ENCODE data around the gene CLPSL2. TPM values are rescaled to one million over a fixed set of nuclear protein-coding genes. Genes with fewer than 3 reads are reported as not detected.

The CLPSL2 gene
- total RNA-seq, 4 donors from 2014 or later = not detected

DNA sequence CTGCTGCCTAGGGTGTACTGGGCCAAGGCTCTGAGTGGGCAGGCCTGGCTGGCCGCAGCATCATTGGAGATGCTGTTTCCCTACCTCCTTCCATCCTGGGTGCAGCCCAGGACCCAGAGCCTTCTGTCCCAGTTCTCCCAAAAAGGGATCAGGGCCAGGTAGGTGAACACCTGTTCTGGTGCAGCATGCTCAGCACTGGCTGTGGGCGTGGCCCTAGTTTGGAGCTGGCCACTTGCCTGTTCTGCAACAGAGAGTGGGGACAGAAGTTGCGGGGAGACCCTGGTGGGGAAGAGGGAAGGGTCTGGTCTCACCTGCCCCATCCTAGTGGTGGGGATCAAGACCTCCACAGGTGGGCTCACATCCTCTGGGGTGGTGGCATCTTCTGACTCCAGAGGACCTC lies 40.9 kb upstream of the CLPSL2 start:
- TF ChIP-seq, protein P1, sequence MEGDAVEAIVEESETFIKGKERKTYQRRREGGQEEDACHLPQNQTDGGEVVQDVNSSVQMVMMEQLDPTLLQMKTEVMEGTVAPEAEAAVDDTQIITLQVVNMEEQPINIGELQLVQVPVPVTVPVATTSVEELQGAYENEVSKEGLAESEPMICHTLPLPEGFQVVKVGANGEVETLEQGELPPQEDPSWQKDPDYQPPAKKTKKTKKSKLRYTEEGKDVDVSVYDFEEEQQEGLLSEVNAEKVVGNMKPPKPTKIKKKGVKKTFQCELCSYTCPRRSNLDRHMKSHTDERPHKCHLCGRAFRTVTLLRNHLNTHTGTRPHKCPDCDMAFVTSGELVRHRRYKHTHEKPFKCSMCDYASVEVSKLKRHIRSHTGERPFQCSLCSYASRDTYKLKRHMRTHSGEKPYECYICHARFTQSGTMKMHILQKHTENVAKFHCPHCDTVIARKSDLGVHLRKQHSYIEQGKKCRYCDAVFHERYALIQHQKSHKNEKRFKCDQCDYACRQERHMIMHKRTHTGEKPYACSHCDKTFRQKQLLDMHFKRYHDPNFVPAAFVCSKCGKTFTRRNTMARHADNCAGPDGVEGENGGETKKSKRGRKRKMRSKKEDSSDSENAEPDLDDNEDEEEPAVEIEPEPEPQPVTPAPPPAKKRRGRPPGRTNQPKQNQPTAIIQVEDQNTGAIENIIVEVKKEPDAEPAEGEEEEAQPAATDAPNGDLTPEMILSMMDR (IDR thresholded peaks at IDR 0.05) = no peak
- no peak for TF ChIP-seq POLR2A (IDR thresholded peaks at IDR 0.05)
- no peaks in the 10 kb centered on the region for H3K36me3 ChIP-seq
- H3K9me3 ChIP-seq = no peaks in the 10 kb centered on the region
- DNase-seq = no peak
- peaks cover 18 to 40% (median 27%) of the 10 kb centered on the region in 4 donors for H3K4me1 ChIP-seq
- no peak overlapping the region for H3K4me3 ChIP-seq
- no peaks in the 10 kb centered on the region for H3K27me3 ChIP-seq
- H3K27ac ChIP-seq = peak overlapping the region in 1 of 4 donors; percentile 100

DNA sequence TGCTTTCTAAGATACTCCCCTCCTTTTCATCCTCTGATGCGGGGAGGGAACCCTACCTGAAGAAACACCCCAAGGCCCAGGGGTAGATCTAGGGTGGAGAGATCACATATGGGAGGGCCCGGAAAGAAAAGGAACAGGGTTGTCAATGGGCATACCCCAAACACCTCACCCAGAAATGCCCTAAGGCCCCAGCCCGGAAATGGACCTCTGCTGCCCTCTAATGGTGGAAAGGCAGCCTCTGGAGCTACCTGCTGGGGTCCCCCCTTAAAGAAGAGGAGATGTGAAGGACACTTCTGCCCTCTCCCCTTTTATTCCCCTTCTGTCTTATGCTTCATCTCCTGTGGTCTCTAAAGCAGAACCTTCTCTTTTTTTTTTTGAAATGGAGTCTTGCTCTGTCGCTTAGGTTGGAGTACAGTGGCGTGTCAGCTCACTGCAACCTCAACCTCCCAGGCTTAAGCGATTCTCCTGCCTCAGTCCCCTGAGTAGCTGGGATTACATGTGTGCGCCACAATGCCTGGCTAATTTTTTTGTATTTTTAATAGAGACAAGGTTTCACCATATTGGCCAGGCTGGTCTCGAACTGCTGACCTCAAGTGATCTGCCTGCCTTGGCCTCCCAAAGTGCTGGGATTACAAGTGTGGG lies 40.0 kb upstream of the CLPSL2 start:
- peaks cover 11 to 31% (median 21%) of the 10 kb centered on the region in 4 donors for H3K4me1 ChIP-seq
- H3K4me3 ChIP-seq = no peak overlapping the region
- peak overlapping the region in 1 of 4 donors; percentile 100 for H3K27ac ChIP-seq
- H3K9me3 ChIP-seq = no peaks in the 10 kb centered on the region
- no peaks in the 10 kb centered on the region for H3K36me3 ChIP-seq
- peak; percentile 79 to 95 (median 87) for DNase-seq
- no peaks in the 10 kb centered on the region for H3K27me3 ChIP-seq
- no peak for TF ChIP-seq POLR2A (IDR thresholded peaks at IDR 0.05)
- TF ChIP-seq, protein P1 (IDR thresholded peaks at IDR 0.05) = peak; percentile 75 to 97 (median 87)

DNA sequence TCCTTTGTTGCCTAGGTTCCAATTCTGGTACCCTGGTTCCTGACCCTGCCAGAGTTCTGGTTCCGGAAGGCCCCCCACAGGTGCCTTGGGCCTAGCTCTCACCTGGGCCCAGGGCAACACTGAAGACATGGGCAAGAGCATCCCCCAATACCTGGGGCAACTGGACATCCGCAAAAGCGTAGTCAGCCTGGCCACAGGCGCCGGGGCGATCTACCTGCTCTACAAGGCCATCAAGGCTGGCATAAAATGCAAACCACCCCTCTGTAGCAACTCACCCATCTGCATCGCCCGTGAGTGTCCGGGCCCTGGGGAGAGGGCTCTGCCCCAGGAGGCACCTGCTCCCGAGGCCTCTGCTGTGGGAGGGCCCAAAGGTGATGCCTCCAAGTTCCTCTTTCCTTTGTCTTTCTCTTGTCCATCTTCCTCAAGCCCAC lies 39.4 kb upstream of the CLPSL2 start, which contains the start of gene ARMC12:
Gene ARMC12, plus strand, starts transcription at position 51 of the 431 bp plus-strand sequence. Its CDS starts 77 bp downstream, at position 128.
- TF ChIP-seq, protein P1 (IDR thresholded peaks at IDR 0.05) = no peak
- TF ChIP-seq POLR2A (IDR thresholded peaks at IDR 0.05) = no peak
- Histone ChIP-seq H3K4me1 (peaks cover 11 to 31% (median 21%) of the 10 kb centered on the region in 4 donors), H3K36me3 (no peaks in the 10 kb centered on the region)

DNA sequence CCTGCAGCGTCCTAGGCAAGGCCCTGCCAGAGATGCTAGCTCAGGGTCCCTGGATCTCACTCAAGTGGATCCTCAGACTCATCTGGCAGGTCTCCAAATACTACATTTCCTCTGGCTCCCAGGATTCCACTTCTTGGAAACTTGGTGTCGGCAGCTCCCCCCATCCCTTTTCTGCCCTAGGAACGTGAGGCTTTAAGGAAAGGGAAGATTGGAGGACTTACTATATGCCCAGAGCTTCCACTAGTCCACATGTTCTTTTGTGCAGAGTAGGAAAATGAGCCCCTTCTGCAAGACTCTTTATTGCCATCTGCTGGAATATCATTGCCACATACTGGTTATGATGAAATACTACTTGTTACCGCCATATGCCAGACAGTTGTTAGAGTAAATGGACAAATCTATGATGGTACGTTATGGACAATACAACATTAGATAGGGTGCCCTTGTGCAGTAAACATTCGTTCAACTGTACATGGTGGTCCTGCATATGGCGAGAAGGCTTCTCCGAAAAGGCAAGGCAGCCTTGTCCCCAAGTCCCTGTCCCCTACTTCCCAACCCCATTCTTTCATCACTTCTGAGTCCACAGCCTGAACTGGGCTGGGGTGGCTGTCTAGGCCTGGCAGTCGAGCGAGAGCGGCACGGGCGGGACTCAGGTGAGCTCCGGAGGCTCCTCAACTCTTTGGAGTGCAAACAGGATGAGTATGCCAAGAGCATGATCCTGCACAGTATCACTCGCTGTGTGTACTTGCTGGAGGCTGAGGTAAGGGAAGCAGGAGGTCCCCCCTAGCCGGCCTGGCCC lies 38.8 kb upstream of the CLPSL2 start:
- Histone ChIP-seq H3K9me3 (no peaks in the 10 kb centered on the region), H3K27me3 (no peaks in the 10 kb centered on the region), H3K4me1 (peaks cover 8 to 29% (median 15%) of the 10 kb centered on the region in 4 donors), H3K27ac (peak overlapping the region in 1 of 4 donors; percentile 100), H3K36me3 (no peaks in the 10 kb centered on the region), H3K4me3 (no peak overlapping the region)
- no peak for DNase-seq
- TF ChIP-seq, protein P1 (IDR thresholded peaks at IDR 0.05) = peak; percentile 81 to 99 (median 98)
- no peak for TF ChIP-seq POLR2A (IDR thresholded peaks at IDR 0.05)

More for the DNA sequence above, 39.4 kb upstream of the CLPSL2 start, which contains the start of gene ARMC12:
- no peak for DNase-seq
- Histone ChIP-seq H3K9me3 (no peaks in the 10 kb centered on the region), H3K27ac (peak within 1 kb of the TSS in 1 of 4 donors; percentile 100), H3K27me3 (no peaks in the 10 kb centered on the region), H3K4me3 (no peak within 1 kb of the TSS)

DNA sequence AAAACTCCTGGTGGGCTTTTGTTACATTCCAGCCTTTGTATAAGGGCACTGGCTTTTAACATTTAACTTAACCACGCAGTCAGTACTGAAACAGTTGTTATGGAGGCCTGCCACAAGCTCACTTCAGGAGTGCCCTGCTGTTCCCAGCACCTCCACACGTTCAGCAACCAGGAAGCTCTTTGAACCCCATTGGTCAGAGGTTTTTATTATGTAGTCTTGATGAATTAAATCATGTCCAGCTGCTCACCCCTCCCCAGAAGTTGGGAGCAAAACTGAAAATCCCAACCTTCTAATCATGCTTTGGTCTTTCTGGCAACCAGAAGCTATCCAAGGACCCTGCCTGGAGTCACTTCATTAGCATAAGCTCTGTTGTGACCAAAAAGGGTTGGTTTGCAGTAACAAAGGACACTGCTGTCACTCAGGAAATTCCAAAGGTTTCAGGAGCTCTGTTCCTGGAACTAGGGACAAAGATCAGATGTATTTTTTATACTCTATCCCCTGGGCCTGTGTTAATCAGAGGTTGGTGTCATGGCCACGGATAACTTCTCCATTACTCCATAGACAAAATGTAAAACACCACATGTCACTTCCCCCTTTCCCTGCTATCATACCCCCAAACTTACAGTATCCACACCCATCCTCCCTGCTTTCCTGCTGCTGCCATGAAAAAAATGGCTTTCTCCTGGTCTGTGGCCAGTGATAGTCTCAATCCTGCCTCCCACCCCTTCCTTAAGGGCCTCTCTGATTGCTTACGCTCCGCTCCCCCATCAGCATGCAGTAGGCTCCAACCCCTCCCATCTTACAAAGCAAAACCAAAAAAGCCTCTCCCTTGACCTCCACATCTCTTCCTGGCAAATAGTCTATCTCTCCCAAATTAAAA lies 36.5 kb upstream of the CLPSL2 start:
- Histone ChIP-seq H3K36me3 (no peaks in the 10 kb centered on the region), H3K4me1 (peaks cover 0 to 10% (median 6%) of the 10 kb centered on the region in 4 donors), H3K9me3 (no peaks in the 10 kb centered on the region), H3K27me3 (no peaks in the 10 kb centered on the region), H3K4me3 (no peak overlapping the region), H3K27ac (peak overlapping the region in 3 of 4 donors; percentile 56 to 87 (median 82))
- DNase-seq = no peak
- TF ChIP-seq, protein P1 (IDR thresholded peaks at IDR 0.05) = peak in 3 of 6 experiments; percentile 45 to 52 (median 48)
- TF ChIP-seq POLR2A (IDR thresholded peaks at IDR 0.05) = no peak

Measured in Peyer's patch (tissue), 4 donors.